Parathyroid adenoma (tissue), 2 donors: ENCODE data around the gene AP1G1.

Experiments
- H2AFZ ChIP-seq: fragments of 300-600 bp; sonication (generic); one replicate; pipeline ENCODE4 v1.7.0; 2017; ENCODE audit warnings: antibody characterized with exemption, mild to moderate bottlenecking
- H3K27ac ChIP-seq: fragments of 300-600 bp; sonication (generic); one replicate; pipeline ENCODE4 v1.7.0; 2017
- H3K27me3 ChIP-seq: fragments of 300-600 bp; sonication (generic); one replicate; pipeline ENCODE4 v1.7.0; 2017; ENCODE audit warnings: low read length; ENCODE audit not compliant: control insufficient read depth, insufficient read depth
- H3K36me3 ChIP-seq: fragments of 300-600 bp; sonication (generic); one replicate; pipeline ENCODE4 v1.7.0; 2017; ENCODE audit warnings: low read length; ENCODE audit not compliant: control insufficient read depth, insufficient read depth
- H3K4me1 ChIP-seq: fragments of 300-600 bp; sonication (generic); one replicate; pipeline ENCODE4 v1.7.0; 2017; ENCODE audit warnings: control low read depth
- H3K4me2 ChIP-seq: fragments of 300-600 bp; sonication (generic); one replicate; pipeline ENCODE4 v1.7.0; 2017; ENCODE audit warnings: low read length
- H3K4me3 ChIP-seq: fragments of 300-600 bp; sonication (generic); one replicate; pipeline ENCODE4 v1.7.0; 2017; ENCODE audit warnings: low read depth, low read length
- H3K79me2 ChIP-seq: fragments of 300-600 bp; sonication (generic); one replicate; pipeline ENCODE4 v1.7.0; 2017; ENCODE audit warnings: control low read depth
- H3K9ac ChIP-seq: fragments of 300-600 bp; sonication (generic); one replicate; pipeline ENCODE4 v1.7.0; 2017; ENCODE audit warnings: mild to moderate bottlenecking
- H3K9me3 ChIP-seq: fragments of 300-600 bp; sonication (generic); one replicate; pipeline ENCODE4 v1.7.0; 2017; ENCODE audit warnings: low read length; ENCODE audit not compliant: control insufficient read depth
- TF ChIP-seq, protein P1 (sequence below): fragments of 300-600 bp; sonication (generic); IDR thresholded peaks from one replicate; pipeline ENCODE4 v1.7.0; 2017; ENCODE audit warnings: antibody characterized with exemption, mild to moderate bottlenecking
- donor health status: primary hyperparathyroidism.

Gene AP1G1

DNA sequence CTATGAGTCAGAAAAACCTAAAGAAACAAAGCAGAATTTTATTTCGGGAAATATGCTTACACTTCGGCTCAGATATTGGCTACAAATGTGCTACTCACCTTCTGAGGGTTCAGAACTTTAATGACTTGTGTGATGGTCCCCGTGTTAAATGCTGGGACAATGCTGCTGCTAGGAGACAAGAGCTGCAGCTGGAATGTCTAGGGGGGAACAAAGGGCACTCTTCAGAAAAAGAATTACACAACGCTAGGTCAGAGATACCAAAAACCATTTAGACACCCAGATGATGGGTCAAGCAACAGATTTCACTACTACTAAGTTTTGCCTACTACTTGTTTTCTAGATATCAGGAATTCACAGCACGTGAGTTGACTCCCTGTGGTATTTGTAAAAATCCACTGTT is 74.1 kb downstream of the AP1G1 start:
- no peak overlapping the region for H3K4me2 ChIP-seq
- TF ChIP-seq, protein P1, sequence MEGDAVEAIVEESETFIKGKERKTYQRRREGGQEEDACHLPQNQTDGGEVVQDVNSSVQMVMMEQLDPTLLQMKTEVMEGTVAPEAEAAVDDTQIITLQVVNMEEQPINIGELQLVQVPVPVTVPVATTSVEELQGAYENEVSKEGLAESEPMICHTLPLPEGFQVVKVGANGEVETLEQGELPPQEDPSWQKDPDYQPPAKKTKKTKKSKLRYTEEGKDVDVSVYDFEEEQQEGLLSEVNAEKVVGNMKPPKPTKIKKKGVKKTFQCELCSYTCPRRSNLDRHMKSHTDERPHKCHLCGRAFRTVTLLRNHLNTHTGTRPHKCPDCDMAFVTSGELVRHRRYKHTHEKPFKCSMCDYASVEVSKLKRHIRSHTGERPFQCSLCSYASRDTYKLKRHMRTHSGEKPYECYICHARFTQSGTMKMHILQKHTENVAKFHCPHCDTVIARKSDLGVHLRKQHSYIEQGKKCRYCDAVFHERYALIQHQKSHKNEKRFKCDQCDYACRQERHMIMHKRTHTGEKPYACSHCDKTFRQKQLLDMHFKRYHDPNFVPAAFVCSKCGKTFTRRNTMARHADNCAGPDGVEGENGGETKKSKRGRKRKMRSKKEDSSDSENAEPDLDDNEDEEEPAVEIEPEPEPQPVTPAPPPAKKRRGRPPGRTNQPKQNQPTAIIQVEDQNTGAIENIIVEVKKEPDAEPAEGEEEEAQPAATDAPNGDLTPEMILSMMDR, result no peak
- no peak overlapping the region for H3K27ac ChIP-seq
- H3K9me3 ChIP-seq, result no peaks in the 10 kb centered on the region
- H3K4me3 ChIP-seq, result no peak overlapping the region
- H3K9ac ChIP-seq, result no peak overlapping the region
- H2AFZ ChIP-seq, result no peak overlapping the region
- H3K36me3 ChIP-seq, result no peaks in the 10 kb centered on the region
- no peaks in the 10 kb centered on the region for H3K27me3 ChIP-seq
- H3K79me2 ChIP-seq, result peaks cover 4% of the 10 kb centered on the region
- no peaks in the 10 kb centered on the region for H3K4me1 ChIP-seq

DNA sequence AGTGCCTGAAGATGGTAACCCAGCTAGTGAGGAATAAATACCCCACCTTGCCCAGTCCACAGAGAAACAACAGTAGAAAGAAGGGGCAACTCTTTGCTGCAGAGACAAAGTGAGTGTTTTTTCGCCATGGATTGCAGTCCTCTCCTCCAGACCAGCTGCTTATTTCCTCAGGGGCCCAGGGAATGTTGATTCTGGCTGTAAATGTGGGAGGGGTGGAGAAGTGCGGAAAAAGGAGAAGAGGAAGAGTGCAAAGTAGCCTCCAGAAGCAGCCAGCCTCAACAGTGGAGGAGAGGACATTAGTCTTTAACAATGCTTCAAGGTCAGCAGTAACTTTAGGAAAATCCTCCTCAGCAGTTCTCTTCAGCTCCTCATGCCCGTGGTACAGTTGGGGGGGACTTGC is 76.0 kb downstream of the AP1G1 start:
- Histone ChIP-seq H3K27ac (no peak overlapping the region), H3K36me3 (no peaks in the 10 kb centered on the region), H3K9ac (no peak overlapping the region), H3K27me3 (no peaks in the 10 kb centered on the region), H3K4me1 (no peaks in the 10 kb centered on the region), H3K79me2 (peaks cover 4% of the 10 kb centered on the region), H3K4me2 (no peak overlapping the region), H3K4me3 (no peak overlapping the region), H2AFZ (no peak overlapping the region), H3K9me3 (no peaks in the 10 kb centered on the region)
- TF ChIP-seq, protein P1, result no peak

DNA sequence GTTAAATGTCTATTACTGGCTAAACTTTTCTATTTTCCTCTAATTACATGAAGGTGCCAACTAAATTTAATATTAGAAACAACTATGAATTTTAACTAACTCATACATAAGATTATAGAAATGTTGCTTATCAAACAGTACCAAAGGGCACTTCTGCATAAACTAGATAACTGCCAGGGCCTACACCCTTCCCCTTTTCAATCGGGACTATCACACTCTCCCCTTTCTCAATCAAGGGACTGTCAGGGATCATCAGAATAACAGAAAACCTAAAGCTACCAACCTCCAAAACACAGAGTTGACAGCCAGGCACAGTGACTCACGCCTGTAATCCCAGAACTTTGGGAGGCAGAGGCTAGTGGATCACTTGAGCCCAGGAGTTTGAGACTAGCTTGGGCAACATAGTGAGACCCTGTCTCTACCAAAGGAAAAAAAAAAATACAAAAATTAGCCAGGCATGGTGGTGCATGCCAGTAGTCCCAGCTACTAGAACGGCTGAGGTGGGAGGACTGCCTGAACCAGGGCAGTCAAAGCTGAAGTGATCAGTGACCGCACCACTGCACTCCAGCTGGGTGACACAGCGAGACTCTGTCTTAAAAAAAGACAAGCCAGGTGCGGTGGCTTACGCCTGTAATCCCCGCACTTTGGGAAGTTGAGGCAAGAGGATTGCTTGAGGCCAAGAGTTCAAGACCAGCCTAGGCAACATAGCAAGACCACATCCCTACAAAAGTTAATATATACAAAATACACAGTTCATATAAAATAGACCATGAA is 80.9 kb downstream of the AP1G1 start:
- Histone ChIP-seq H3K4me3 (no peak overlapping the region), H3K9ac (no peak overlapping the region), H3K4me2 (no peak overlapping the region), H2AFZ (no peak overlapping the region), H3K9me3 (no peaks in the 10 kb centered on the region), H3K4me1 (peaks cover 6% of the 10 kb centered on the region), H3K36me3 (no peaks in the 10 kb centered on the region), H3K27ac (no peak overlapping the region), H3K27me3 (no peaks in the 10 kb centered on the region), H3K79me2 (no peaks in the 10 kb centered on the region)
- TF ChIP-seq, protein P1, result no peak

DNA sequence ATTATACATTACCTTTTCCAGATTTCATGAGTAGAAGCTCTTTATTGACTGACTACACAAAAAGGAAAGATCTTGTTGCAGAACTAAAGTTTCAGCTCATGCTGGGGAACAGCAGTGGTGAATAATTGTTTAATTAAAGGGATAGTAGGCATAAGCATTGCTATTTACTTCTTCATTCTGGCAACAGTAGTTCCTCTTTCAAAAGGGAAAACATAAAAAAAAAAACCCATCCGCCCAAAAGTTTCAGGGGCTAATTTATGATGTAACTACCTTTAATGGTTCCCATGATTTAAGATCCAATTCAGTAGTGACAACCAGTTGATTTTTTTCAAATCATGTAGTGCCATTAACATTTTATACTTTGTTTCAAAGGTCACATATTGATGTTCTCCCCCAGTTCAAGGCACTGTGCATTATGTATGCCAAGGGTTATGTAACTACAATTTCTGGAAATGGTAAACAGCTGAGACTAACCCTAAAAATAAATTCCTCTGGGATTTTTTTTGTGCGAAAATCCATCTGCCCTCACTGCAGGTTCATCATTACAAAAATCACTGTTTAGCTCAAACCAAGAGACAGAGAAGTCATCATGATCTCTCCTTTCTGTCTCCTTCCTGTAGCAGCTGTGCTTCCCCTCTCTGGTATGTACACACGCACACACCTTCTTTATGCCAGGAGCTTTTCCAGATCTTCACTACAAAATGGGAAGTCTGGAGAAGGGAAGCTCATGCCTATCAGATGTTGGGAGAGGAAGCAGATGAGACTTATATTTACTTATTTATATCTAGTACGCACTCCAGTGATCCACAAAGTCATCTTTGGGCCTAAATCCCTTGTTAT is 81.9 kb downstream of the AP1G1 start:
- Histone ChIP-seq H3K9me3 (no peaks in the 10 kb centered on the region), H2AFZ (no peak overlapping the region), H3K27ac (no peak overlapping the region), H3K79me2 (no peaks in the 10 kb centered on the region), H3K36me3 (no peaks in the 10 kb centered on the region), H3K4me3 (no peak overlapping the region), H3K4me2 (no peak overlapping the region), H3K27me3 (no peaks in the 10 kb centered on the region), H3K4me1 (peaks cover 6% of the 10 kb centered on the region), H3K9ac (no peak overlapping the region)
- TF ChIP-seq, protein P1, result no peak
